Kidney epithelial cell (primary cell): Measurements from ENCODE around the gene RPS23. TPM values are rescaled to one million over a fixed set of nuclear protein-coding genes. Genes with fewer than 3 reads are reported as not detected.

ENCODE experiments used
- DNase-seq: peaks from one replicate; pipeline ENCODE4 v3.0.0-alpha.2; 2010; ENCODE audit warnings: low read depth
- H3K27me3 ChIP-seq: 2 replicates; pipeline ENCODE4 v1.6.0; 2011; ENCODE audit warnings: low read length; ENCODE audit not compliant: control insufficient read depth, insufficient read depth
- H3K36me3 ChIP-seq: 2 replicates; pipeline ENCODE4 v1.5.1; 2011; ENCODE audit warnings: low read length; ENCODE audit not compliant: control insufficient read depth, insufficient read depth
- H3K4me3 ChIP-seq: 2 replicates; pipeline ENCODE4 v1.5.1; 2011; ENCODE audit warnings: low read depth, mild to moderate bottlenecking, control low read depth, low read length
- total RNA-seq: library from RNA; depleted of rRNA; stranded (reverse); fragments of >200 nt; gene quantifications from 2 replicates; pipeline ENCODE4 v1.2.3, GENCODE V29; 2015
- TF ChIP-seq, protein P1 (sequence below): IDR thresholded peaks from 2 replicates; pipeline ENCODE4 v1.5.1; 2011; ENCODE audit warnings: mild to moderate bottlenecking, moderate library complexity, low read length, control low read depth, inconsistent platforms; ENCODE audit not compliant: insufficient read depth, poor library complexity, severe bottlenecking

The RPS23 gene
- 4,807 and 5,097 TPM in 2 replicates for total RNA-seq

DNA sequence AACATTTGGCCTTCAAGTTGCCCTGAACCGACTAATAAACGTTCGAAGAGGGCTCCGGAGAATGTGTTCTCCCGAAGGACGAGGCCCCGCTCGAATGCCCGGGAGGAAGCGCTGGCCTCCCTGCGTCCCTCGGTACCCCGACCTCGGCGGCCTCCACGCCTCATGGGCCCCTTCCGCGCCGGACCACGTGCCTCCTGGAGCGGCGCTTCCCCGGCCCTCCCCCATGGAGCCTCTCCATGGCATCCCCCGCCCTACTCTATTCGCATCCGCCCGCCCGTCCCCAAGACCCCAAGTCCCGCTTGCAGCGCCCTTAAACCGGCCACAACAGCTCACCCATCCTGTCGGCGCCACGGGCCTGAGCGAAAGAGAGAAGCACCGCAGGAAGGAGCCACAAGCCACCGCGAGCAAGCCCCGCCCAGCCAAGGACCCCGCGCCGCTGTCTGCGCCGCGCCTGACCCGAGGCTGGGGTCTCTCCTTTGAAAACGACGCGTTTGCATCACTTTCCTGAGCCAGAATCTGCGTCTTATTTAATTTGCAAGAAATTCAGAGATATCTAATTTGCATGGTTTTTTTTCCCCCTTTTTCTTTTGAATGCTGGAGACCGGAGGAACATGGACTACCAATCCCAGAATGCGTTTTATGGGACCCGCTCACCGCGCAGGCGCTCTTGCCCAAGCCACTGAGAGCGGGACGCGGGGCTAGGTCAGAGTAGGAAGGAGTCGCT, at the start of gene RPS23:
Gene RPS23, minus strand, starts transcription at position 368 of the 724 bp plus-strand sequence. Its CDS starts 31 bp downstream, at position 337.
- Histone ChIP-seq H3K36me3 (peaks cover 5% of the 10 kb centered on the region), H3K4me3 (peak within 1 kb of the TSS; percentile 86), H3K27me3 (no peaks in the 10 kb centered on the region)
- DNase-seq: peak; percentile 44
- TF ChIP-seq, protein P1, sequence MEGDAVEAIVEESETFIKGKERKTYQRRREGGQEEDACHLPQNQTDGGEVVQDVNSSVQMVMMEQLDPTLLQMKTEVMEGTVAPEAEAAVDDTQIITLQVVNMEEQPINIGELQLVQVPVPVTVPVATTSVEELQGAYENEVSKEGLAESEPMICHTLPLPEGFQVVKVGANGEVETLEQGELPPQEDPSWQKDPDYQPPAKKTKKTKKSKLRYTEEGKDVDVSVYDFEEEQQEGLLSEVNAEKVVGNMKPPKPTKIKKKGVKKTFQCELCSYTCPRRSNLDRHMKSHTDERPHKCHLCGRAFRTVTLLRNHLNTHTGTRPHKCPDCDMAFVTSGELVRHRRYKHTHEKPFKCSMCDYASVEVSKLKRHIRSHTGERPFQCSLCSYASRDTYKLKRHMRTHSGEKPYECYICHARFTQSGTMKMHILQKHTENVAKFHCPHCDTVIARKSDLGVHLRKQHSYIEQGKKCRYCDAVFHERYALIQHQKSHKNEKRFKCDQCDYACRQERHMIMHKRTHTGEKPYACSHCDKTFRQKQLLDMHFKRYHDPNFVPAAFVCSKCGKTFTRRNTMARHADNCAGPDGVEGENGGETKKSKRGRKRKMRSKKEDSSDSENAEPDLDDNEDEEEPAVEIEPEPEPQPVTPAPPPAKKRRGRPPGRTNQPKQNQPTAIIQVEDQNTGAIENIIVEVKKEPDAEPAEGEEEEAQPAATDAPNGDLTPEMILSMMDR: no peak

DNA sequence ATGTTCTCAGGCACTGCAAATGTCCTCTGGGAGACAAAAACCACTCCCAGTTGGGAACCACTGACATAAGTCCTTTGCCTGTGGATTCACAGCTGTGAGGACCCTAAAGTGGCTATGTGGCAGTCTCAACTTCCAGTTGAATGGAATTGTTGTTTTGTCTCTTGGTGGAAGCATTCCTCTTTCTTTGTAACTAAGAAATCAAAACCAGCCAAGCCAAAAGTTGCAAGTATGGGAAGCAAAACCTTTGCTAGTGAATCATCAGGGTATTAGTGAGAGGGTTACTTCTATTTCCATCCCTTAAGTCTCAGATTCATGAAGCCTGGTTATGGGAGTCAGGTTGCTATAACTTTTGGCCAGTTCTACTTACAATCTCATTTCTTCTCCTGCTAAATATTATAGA, 49.8 kb upstream of the RPS23 start:
- Histone ChIP-seq H3K4me3 (no peak overlapping the region), H3K27me3 (no peaks in the 10 kb centered on the region), H3K36me3 (no peaks in the 10 kb centered on the region)
- DNase-seq: no peak
- TF ChIP-seq, protein P1: no peak

DNA sequence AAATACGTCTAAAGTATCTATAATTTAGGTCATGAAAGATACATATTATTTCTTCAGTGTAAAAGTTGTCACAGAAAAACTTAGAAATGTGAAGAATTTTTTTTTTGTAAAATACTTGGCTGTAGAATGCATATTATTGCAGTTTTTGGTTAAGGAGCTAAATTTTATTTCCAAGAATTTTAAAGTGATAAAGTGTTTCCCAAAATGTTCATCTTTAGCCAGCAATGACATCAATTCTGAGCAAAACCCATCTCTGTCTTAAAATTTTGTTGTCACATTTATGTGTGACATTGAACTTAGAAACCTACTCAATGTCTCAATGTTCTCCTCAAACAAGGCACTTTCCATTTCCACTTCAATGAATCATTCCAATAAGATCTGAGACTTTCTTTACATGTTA, 47.8 kb upstream of the RPS23 start:
- DNase-seq: no peak
- Histone ChIP-seq H3K27me3 (no peaks in the 10 kb centered on the region), H3K36me3 (no peaks in the 10 kb centered on the region), H3K4me3 (no peak overlapping the region)
- TF ChIP-seq, protein P1: no peak

DNA sequence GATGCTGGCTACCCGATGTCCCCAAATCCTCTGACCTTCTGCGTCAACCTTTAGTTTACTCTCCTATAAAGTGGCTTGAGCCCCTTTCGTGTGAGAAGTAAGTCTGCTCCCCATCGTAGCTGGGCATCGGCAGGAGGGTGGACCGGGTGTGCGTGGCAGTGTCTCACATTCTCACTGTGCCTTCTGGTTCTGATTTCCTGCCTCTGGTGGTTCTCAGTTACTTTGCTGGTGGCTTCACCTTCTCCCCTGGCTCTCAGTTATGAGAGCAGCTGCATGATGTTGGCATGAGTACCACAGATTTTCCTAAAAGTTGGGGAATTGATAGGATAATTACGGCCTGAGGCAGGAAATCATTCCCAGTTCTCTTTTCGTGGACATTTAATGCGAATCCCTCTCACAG, 47.0 kb upstream of the RPS23 start:
- H3K27me3 ChIP-seq: no peaks in the 10 kb centered on the region
- H3K36me3 ChIP-seq: no peaks in the 10 kb centered on the region
- TF ChIP-seq, protein P1: no peak
- no peak for DNase-seq
- no peak overlapping the region for H3K4me3 ChIP-seq

DNA sequence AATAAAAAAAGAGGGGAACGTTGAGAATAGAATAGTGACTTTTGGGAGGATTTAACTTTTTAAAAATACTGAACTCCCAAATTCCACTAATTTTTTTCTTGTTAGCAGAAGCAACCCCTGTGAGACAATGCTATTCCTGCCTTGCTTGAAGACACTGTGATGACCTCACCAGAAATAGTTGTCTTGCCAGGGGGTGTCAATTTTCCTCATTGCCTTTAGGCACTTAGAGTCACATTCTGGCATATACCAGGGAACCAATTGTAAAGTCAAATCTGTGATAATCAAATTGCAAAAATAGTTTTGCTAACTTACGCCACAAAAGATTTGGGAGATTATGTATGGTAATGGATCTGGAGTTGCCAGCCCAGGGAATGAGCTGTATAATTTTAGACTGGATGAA, 42.8 kb upstream of the RPS23 start:
- no peak for DNase-seq
- TF ChIP-seq, protein P1: no peak
- Histone ChIP-seq H3K36me3 (no peaks in the 10 kb centered on the region), H3K4me3 (no peak overlapping the region), H3K27me3 (no peaks in the 10 kb centered on the region)
